ENCODE measurements around the gene PIH1D1. TPM values are rescaled to one million over a fixed set of nuclear protein-coding genes. Genes with fewer than 3 reads are reported as not detected.

PIH1D1 gene
- total and polyA plus RNA-seq, 12 donors = 26.6 to 131 (median 83.6) TPM

DNA sequence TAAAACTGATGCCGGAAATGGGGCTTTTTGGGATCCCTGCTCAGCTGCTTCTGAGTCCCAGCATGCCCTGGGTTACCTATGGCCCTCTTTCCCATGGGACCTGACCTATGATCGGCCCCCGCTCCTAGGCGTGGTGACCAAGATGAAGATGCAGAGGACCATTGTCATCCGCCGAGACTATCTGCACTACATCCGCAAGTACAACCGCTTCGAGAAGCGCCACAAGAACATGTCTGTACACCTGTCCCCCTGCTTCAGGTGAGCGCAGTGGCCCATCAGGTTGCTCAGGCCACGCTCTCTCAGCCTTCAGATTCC lies 46.1 kb upstream of the PIH1D1 start:
- Histone ChIP-seq H3K4me1 (replicated peaks in 1 of 2) (peaks cover 24 to 41% of the 10 kb centered on the region in 2 donors), H3K9me3 (replicated peaks in 1 of 3) (no peaks in the 10 kb centered on the region), H3K27ac (peak overlapping the region in 3 of 5 donors; percentile 91 to 98 (median 94)), H3K4me3 (peak overlapping the region in 1 of 4 donors; percentile 99), H3K27me3 (no peaks in the 10 kb centered on the region), H3K36me3 (replicated peaks in 1 of 2) (peaks cover 0 to 35% of the 10 kb centered on the region in 2 donors)
- intact Hi-C loops (cut with DNase I) = no loop called here
- DNase-seq = no peak
- 86 to 93% (median 90%) methylated on average over 12 of the region's 12 CpGs for WGBS, 4 donors
- TF ChIP-seq, protein P1, sequence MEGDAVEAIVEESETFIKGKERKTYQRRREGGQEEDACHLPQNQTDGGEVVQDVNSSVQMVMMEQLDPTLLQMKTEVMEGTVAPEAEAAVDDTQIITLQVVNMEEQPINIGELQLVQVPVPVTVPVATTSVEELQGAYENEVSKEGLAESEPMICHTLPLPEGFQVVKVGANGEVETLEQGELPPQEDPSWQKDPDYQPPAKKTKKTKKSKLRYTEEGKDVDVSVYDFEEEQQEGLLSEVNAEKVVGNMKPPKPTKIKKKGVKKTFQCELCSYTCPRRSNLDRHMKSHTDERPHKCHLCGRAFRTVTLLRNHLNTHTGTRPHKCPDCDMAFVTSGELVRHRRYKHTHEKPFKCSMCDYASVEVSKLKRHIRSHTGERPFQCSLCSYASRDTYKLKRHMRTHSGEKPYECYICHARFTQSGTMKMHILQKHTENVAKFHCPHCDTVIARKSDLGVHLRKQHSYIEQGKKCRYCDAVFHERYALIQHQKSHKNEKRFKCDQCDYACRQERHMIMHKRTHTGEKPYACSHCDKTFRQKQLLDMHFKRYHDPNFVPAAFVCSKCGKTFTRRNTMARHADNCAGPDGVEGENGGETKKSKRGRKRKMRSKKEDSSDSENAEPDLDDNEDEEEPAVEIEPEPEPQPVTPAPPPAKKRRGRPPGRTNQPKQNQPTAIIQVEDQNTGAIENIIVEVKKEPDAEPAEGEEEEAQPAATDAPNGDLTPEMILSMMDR (IDR thresholded peaks at IDR 0.05) = no peak
- TF ChIP-seq POLR2A (IDR thresholded peaks at IDR 0.05) = no peak

DNA sequence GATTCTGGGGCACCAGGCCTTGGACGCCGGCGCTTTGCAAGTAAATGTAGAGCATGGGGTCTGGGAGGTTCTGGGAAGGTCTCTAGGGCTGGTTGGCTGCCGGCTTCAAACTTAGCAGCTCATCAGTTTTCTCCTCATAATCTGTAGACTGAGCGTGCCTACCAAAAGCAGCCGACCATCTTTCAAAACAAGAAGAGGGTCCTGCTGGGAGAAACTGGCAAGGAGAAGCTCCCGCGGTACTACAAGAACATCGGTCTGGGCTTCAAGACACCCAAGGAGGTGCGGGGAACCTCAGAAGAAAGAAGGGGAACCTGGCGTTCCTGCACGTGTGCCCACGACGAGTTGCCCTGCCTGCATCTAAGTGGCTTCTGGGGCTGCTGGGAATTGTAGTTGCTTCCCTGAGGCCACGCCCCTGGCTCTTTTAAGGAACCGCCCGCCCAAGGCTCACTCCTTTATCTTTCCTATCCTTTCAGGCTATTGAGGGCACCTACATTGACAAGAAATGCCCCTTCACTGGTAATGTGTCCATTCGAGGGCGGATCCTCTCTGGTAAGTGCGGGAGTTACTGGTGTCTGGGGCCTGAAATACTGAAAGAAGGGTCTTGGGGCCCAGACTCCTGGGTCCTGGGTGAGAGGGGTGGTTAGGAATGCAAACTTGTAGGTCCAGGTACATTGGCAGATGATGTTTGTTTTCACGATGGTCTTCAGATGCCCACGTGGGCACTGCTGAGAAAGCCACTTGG lies 45.6 kb upstream of the PIH1D1 start:
- no peaks in the 10 kb centered on the region for H3K27me3 ChIP-seq
- peak overlapping the region; percentile 91 to 98 (median 94) for H3K27ac ChIP-seq
- H3K36me3 ChIP-seq (replicated peaks in 1 of 2) = peaks cover 0 to 40% of the 10 kb centered on the region in 2 donors
- WGBS, 4 donors = 14 to 19% (median 18%) methylated on average over 17 to 22 of the region's 22 CpGs
- TF ChIP-seq, protein P1 (IDR thresholded peaks at IDR 0.05) = no peak
- peak in 1 of 2 donors; percentile 50 for TF ChIP-seq POLR2A (IDR thresholded peaks at IDR 0.05)
- peak; percentile 56 to 89 (median 79) for DNase-seq
- H3K4me3 ChIP-seq = peak overlapping the region in 3 of 4 donors; percentile 91 to 100 (median 99)
- H3K4me1 ChIP-seq (replicated peaks in 1 of 2) = peaks cover 24 to 41% of the 10 kb centered on the region in 2 donors
- H3K9me3 ChIP-seq (replicated peaks in 1 of 3) = no peaks in the 10 kb centered on the region
- intact Hi-C loops (cut with DNase I) = no loop called here

DNA sequence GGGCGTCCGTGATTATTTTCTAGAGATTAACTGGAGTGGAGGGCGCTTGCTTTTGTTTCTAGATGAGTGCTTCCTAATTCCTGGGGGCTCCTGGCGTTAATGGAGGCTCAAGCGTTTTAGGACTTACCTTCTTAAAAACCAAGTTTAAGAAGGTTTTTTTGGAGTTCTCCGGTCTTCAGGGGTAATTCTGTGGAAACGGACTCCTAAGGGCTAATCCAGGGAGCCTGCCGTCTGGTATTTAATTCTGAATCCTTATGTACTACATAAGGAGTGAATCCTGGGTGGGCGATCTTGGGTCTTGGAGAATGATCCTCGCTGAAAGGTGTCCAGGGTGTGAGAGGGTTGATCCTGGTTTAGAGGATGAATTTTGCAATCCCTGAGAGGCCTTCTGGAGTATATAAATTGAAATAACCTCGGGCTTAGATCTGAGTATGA lies 45.0 kb upstream of the PIH1D1 start:
- intact Hi-C loops (cut with DNase I) = no loop called here
- 0 to 1% (median 0%) methylated on average over 11 of the region's 11 CpGs for WGBS, 4 donors
- H3K4me1 ChIP-seq (replicated peaks in 1 of 2) = peaks cover 24 to 41% of the 10 kb centered on the region in 2 donors
- no peaks in the 10 kb centered on the region for H3K9me3 ChIP-seq (replicated peaks in 1 of 3)
- H3K4me3 ChIP-seq = peak overlapping the region; percentile 5 to 100 (median 95)
- peak overlapping the region; percentile 91 to 98 (median 94) for H3K27ac ChIP-seq
- no peak for TF ChIP-seq POLR2A (IDR thresholded peaks at IDR 0.05)
- TF ChIP-seq, protein P1 (IDR thresholded peaks at IDR 0.05) = peak in 1 of 6 experiments; percentile 24
- H3K27me3 ChIP-seq = no peaks in the 10 kb centered on the region
- H3K36me3 ChIP-seq (replicated peaks in 1 of 2) = peaks cover 0 to 47% of the 10 kb centered on the region in 2 donors
- no peak for DNase-seq

DNA sequence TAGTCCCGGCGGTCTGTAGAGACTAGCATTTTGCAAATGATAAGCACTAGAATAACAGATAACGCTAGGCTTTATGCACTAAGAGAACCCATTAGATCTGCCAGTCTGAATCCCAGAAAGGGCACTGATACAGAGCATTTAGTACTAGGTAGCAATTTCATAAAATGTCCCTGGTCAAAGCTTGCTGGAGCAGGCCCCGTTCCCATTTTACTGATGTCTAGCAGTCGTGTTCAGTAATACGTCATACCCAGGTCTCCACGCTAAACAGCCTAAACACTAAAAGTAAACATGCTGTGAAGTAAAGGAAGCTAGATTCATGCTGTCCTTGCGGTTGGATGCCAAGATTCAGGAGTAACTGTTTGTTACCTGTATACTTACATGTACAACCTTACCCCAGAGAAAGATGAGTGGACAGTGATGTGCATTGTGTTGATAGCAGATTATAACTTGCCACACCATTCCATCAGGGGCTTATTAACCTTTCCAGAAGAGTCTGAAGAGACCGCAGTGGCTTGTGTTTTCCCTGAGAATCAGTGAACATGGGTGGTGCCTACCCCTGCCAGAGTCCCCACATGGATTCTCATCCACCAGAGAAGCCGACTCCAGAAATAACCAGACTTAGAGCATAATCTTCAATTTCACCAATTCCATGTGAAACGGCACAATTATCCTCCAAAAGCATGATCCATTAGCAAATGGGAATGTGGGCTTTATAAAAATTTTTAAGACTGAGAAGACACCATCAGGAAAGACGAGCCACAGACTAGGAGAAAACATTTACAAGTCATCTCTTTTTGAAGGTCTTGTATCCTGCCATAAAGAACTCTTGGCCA lies 41.2 kb upstream of the PIH1D1 start:
- Histone ChIP-seq H3K4me3 (no peak overlapping the region), H3K4me1 (replicated peaks in 1 of 2) (peaks cover 19 to 36% of the 10 kb centered on the region in 2 donors), H3K9me3 (replicated peaks in 1 of 3) (no peaks in the 10 kb centered on the region), H3K27me3 (no peaks in the 10 kb centered on the region), H3K36me3 (replicated peaks in 1 of 2) (peaks cover 0 to 47% of the 10 kb centered on the region in 2 donors), H3K27ac (peak overlapping the region in 2 of 5 donors; percentile 14 to 34)
- no peak for DNase-seq
- TF ChIP-seq, protein P1 (IDR thresholded peaks at IDR 0.05) = no peak
- TF ChIP-seq POLR2A (IDR thresholded peaks at IDR 0.05) = no peak
- intact Hi-C loops (cut with DNase I) = no loop called here
- WGBS, 4 donors = 61 to 68% (median 66%) methylated on average over 11 to 12 of the region's 12 CpGs
